Embryonic facial prominence (tissue), 1 donor: Measurements from ENCODE around the gene SERF2.
"Not testable (repeated sequence)": the region's sequence is repeated elsewhere in the genome, so short reads cannot be mapped to it uniquely, and the experiment has no call there.

Experiments used
- DNase-seq: peaks from one replicate; pipeline ENCODE4 v3.0.0-alpha.2; 2016; ENCODE audit errors: extremely low spot score

Gene SERF2

GRCh38 chr15:43829951-43830540 is 37.9 kb downstream of the SERF2 start:
- not testable (repeated sequence) for DNase-seq

- DNase-seq: not testable (repeated sequence)
Measured at GRCh38 chr15:43830691-43831275, 38.7 kb downstream of the SERF2 start.

- DNase-seq: not testable (repeated sequence)
Measured at GRCh38 chr15:43831519-43832052, 39.5 kb downstream of the SERF2 start.

- DNase-seq: not testable (repeated sequence)
Measured at GRCh38 chr15:43832485-43832884, 40.4 kb downstream of the SERF2 start.

- no peak for DNase-seq
Measured at GRCh38 chr15:43845421-43845820, 53.3 kb downstream of the SERF2 start.
